ENCODE data around the gene DGLUCY.

The DGLUCY gene

DNA sequence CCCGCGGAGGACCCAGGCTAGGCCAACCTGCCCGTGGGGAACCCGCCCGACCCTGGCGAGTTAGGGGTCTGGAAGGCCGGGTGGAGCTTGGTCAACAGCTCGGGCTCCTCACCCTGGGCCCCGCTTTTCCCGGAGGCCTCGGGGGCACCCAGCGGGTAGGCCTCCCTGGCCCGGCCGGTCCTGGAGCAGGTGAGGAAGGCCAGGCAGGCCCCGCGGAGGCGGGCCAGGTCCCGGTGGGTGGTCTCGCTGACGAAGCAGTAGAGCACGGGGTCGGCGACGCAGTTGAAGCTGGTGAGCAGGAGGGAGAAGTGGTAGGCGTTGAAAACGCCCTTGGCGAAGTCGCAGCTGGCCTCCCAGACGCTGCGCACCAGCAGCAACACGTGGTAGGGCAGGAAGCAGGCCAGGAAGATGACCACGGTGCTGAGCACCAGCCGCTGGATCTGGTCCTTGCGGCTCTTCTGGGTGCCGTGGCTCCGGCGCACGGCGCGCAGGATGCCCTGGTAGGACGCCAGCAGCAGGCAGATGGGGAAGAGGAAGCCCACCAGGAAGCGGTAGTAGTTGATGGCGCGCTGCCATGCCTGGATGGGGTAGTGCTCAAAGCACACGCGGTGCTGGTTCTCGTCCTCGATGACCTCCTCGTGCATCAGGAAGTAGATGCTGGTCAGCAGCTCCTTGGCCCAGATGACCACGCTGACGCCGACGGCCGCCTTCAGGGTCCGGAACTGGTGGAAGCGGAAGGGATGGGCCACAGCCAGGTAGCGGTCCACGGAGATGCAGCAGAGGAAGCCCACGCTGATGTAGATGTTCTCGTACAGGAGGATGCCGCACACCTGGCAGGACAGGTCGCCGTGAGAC is 120.3 kb downstream of the DGLUCY start:
- H3K4me3 ChIP-seq (ENCODE audit: insufficient read depth in 1 of 2, low read depth in 1 of 2, low read length in 2 of 2), result no peak overlapping the region
- H2BK5ac ChIP-seq (ENCODE audit: low read depth, low read length, poor library complexity, severe bottlenecking), result no peak overlapping the region
- H2BK12ac ChIP-seq (ENCODE audit: low read length in 2 of 2), result no peak overlapping the region
- no peak overlapping the region for H3K18ac ChIP-seq (ENCODE audit: low read depth in 1 of 2, low read length in 2 of 2)
- H2AFZ ChIP-seq (ENCODE audit: low read depth, low read length), result no peak overlapping the region
- no peak overlapping the region for H3K4ac ChIP-seq (ENCODE audit: low read depth in 1 of 2, low read length in 2 of 2)
- no peak for DNase-seq
- no peak overlapping the region for H3K27ac ChIP-seq (ENCODE audit: low read length, poor library complexity, severe bottlenecking)
- H4K91ac ChIP-seq (ENCODE audit: low read length), result no peak overlapping the region
- H2BK120ac ChIP-seq (ENCODE audit: low read depth, low read length), result no peak overlapping the region
- no peak overlapping the region for H2BK15ac ChIP-seq (ENCODE audit: low read depth, poor library complexity, severe bottlenecking)
- H3K9ac ChIP-seq (ENCODE audit: low read length), result no peak overlapping the region
- H3K23ac ChIP-seq (ENCODE audit: low read length in 2 of 2), result no peak overlapping the region
- H4K8ac ChIP-seq (ENCODE audit: low read length), result no peak overlapping the region
- H3K36me3 ChIP-seq (ENCODE audit: control insufficient read depth in 1 of 2, insufficient read depth in 2 of 2, low read depth in 1 of 2, low read length in 2 of 2), result peaks cover 24 to 59% of the 10 kb centered on the region in 2 experiments
- H3K14ac ChIP-seq (ENCODE audit: low read length in 2 of 2), result no peak overlapping the region
- no peaks in the 10 kb centered on the region for H3K27me3 ChIP-seq (ENCODE audit: control insufficient read depth in 1 of 2, insufficient read depth in 1 of 2, low read length in 2 of 2)
- H3K4me2 ChIP-seq (ENCODE audit: low read length, poor library complexity, severe bottlenecking), result no peak overlapping the region
- H3K79me1 ChIP-seq (replicated peaks; ENCODE audit: low read length, poor library complexity, severe bottlenecking), result peaks cover 3% of the 10 kb centered on the region
- H3K4me1 ChIP-seq (ENCODE audit: control insufficient read depth, insufficient read depth, low read depth, low read length), result peaks cover 13% of the 10 kb centered on the region
- H2AK5ac ChIP-seq (ENCODE audit: low read length, severe bottlenecking), result no peak overlapping the region
- peaks cover 6% of the 10 kb centered on the region for H3K9me3 ChIP-seq (ENCODE audit: control insufficient read depth, low read length)
- WGBS, result 96% methylated on average over 63 of the region's 63 CpGs

- DNase-seq, result no peak
- Histone ChIP-seq H3K4me1 (ENCODE audit: control insufficient read depth, insufficient read depth, low read depth, low read length) (peaks cover 7% of the 10 kb centered on the region), H3K4me3 (ENCODE audit: insufficient read depth in 1 of 2, low read depth in 1 of 2, low read length in 2 of 2) (no peak overlapping the region), H3K36me3 (ENCODE audit: control insufficient read depth in 1 of 2, insufficient read depth in 2 of 2, low read depth in 1 of 2, low read length in 2 of 2) (peaks cover 24 to 58% of the 10 kb centered on the region in 2 experiments), H2AFZ (ENCODE audit: low read depth, low read length) (no peak overlapping the region), H3K9ac (ENCODE audit: low read length) (no peak overlapping the region), H4K91ac (ENCODE audit: low read length) (no peak overlapping the region), H3K14ac (ENCODE audit: low read length in 2 of 2) (no peak overlapping the region), H2BK120ac (ENCODE audit: low read depth, low read length) (no peak overlapping the region), H3K27me3 (ENCODE audit: control insufficient read depth in 1 of 2, insufficient read depth in 1 of 2, low read length in 2 of 2) (no peaks in the 10 kb centered on the region), H2BK15ac (ENCODE audit: low read depth, poor library complexity, severe bottlenecking) (no peak overlapping the region), H2BK5ac (ENCODE audit: low read depth, low read length, poor library complexity, severe bottlenecking) (no peak overlapping the region), H3K79me1 (replicated peaks; ENCODE audit: low read length, poor library complexity, severe bottlenecking) (peaks cover 5% of the 10 kb centered on the region), H2BK12ac (ENCODE audit: low read length in 2 of 2) (no peak overlapping the region), H3K18ac (ENCODE audit: low read depth in 1 of 2, low read length in 2 of 2) (no peak overlapping the region), H4K8ac (ENCODE audit: low read length) (no peak overlapping the region), H2AK5ac (ENCODE audit: low read length, severe bottlenecking) (no peak overlapping the region), H3K4me2 (ENCODE audit: low read length, poor library complexity, severe bottlenecking) (no peak overlapping the region), H3K23ac (ENCODE audit: low read length in 2 of 2) (no peak overlapping the region), H3K9me3 (ENCODE audit: control insufficient read depth, low read length) (peaks cover 6% of the 10 kb centered on the region), H3K27ac (ENCODE audit: low read length, poor library complexity, severe bottlenecking) (no peak overlapping the region), H3K4ac (ENCODE audit: low read depth in 1 of 2, low read length in 2 of 2) (no peak overlapping the region)
- WGBS, result 95% methylated on average over 16 of the region's 16 CpGs
Measured at GRCh38 chr14:91234791-91235114, 120.9 kb downstream of the DGLUCY start.

GRCh38 chr14:91235841-91236240 is 122.0 kb downstream of the DGLUCY start:
- H3K4me3 ChIP-seq (ENCODE audit: insufficient read depth in 1 of 2, low read depth in 1 of 2, low read length in 2 of 2), result no peak overlapping the region
- no peak overlapping the region for H2AFZ ChIP-seq (ENCODE audit: low read depth, low read length)
- H3K4me1 ChIP-seq (ENCODE audit: control insufficient read depth, insufficient read depth, low read depth, low read length), result peaks cover 5% of the 10 kb centered on the region
- no peak overlapping the region for H3K23ac ChIP-seq (ENCODE audit: low read length in 2 of 2)
- H3K79me1 ChIP-seq (replicated peaks; ENCODE audit: low read length, poor library complexity, severe bottlenecking), result peaks cover 5% of the 10 kb centered on the region
- DNase-seq, result no peak
- no peak overlapping the region for H3K27ac ChIP-seq (ENCODE audit: low read length, poor library complexity, severe bottlenecking)
- no peak overlapping the region for H2BK120ac ChIP-seq (ENCODE audit: low read depth, low read length)
- no peak overlapping the region for H4K91ac ChIP-seq (ENCODE audit: low read length)
- H3K36me3 ChIP-seq (ENCODE audit: control insufficient read depth in 1 of 2, insufficient read depth in 2 of 2, low read depth in 1 of 2, low read length in 2 of 2), result peaks cover 24 to 56% of the 10 kb centered on the region in 2 experiments
- H3K4ac ChIP-seq (ENCODE audit: low read depth in 1 of 2, low read length in 2 of 2), result no peak overlapping the region
- WGBS, result 96% methylated on average over 7 of the region's 7 CpGs
- H3K18ac ChIP-seq (ENCODE audit: low read depth in 1 of 2, low read length in 2 of 2), result no peak overlapping the region
- no peak overlapping the region for H2BK12ac ChIP-seq (ENCODE audit: low read length in 2 of 2)
- H4K8ac ChIP-seq (ENCODE audit: low read length), result no peak overlapping the region
- no peak overlapping the region for H3K14ac ChIP-seq (ENCODE audit: low read length in 2 of 2)
- no peak overlapping the region for H2BK15ac ChIP-seq (ENCODE audit: low read depth, poor library complexity, severe bottlenecking)
- H3K4me2 ChIP-seq (ENCODE audit: low read length, poor library complexity, severe bottlenecking), result no peak overlapping the region
- no peak overlapping the region for H2AK5ac ChIP-seq (ENCODE audit: low read length, severe bottlenecking)
- H3K9ac ChIP-seq (ENCODE audit: low read length), result no peak overlapping the region
- no peak overlapping the region for H2BK5ac ChIP-seq (ENCODE audit: low read depth, low read length, poor library complexity, severe bottlenecking)
- H3K9me3 ChIP-seq (ENCODE audit: control insufficient read depth, low read length), result peaks cover 6% of the 10 kb centered on the region
- no peaks in the 10 kb centered on the region for H3K27me3 ChIP-seq (ENCODE audit: control insufficient read depth in 1 of 2, insufficient read depth in 1 of 2, low read length in 2 of 2)

- no peak overlapping the region for H2BK12ac ChIP-seq (ENCODE audit: low read length in 2 of 2)
- peaks cover 5% of the 10 kb centered on the region for H3K79me1 ChIP-seq (replicated peaks; ENCODE audit: low read length, poor library complexity, severe bottlenecking)
- no peak overlapping the region for H2BK120ac ChIP-seq (ENCODE audit: low read depth, low read length)
- no peak overlapping the region for H3K23ac ChIP-seq (ENCODE audit: low read length in 2 of 2)
- H2AFZ ChIP-seq (ENCODE audit: low read depth, low read length), result no peak overlapping the region
- no peak overlapping the region for H3K4me3 ChIP-seq (ENCODE audit: insufficient read depth in 1 of 2, low read depth in 1 of 2, low read length in 2 of 2)
- H3K36me3 ChIP-seq (ENCODE audit: control insufficient read depth in 1 of 2, insufficient read depth in 2 of 2, low read depth in 1 of 2, low read length in 2 of 2), result peaks cover 21 to 47% of the 10 kb centered on the region in 2 experiments
- peaks cover 5% of the 10 kb centered on the region for H3K4me1 ChIP-seq (ENCODE audit: control insufficient read depth, insufficient read depth, low read depth, low read length)
- DNase-seq, result peak; percentile 83
- H2AK5ac ChIP-seq (ENCODE audit: low read length, severe bottlenecking), result no peak overlapping the region
- no peak overlapping the region for H3K14ac ChIP-seq (ENCODE audit: low read length in 2 of 2)
- no peak overlapping the region for H4K8ac ChIP-seq (ENCODE audit: low read length)
- H3K27ac ChIP-seq (ENCODE audit: low read length, poor library complexity, severe bottlenecking), result peak overlapping the region; percentile 42
- no peaks in the 10 kb centered on the region for H3K9me3 ChIP-seq (ENCODE audit: control insufficient read depth, low read length)
- no peak overlapping the region for H2BK5ac ChIP-seq (ENCODE audit: low read depth, low read length, poor library complexity, severe bottlenecking)
- no peak overlapping the region for H3K18ac ChIP-seq (ENCODE audit: low read depth in 1 of 2, low read length in 2 of 2)
- peak overlapping the region; percentile 7 for H3K9ac ChIP-seq (ENCODE audit: low read length)
- 78% methylated on average over 7 of the region's 7 CpGs for whole genome bisulfite sequencing
- H2BK15ac ChIP-seq (ENCODE audit: low read depth, poor library complexity, severe bottlenecking), result no peak overlapping the region
- H3K4ac ChIP-seq (ENCODE audit: low read depth in 1 of 2, low read length in 2 of 2), result no peak overlapping the region
- H4K91ac ChIP-seq (ENCODE audit: low read length), result no peak overlapping the region
- no peak overlapping the region for H3K4me2 ChIP-seq (ENCODE audit: low read length, poor library complexity, severe bottlenecking)
- no peaks in the 10 kb centered on the region for H3K27me3 ChIP-seq (ENCODE audit: control insufficient read depth in 1 of 2, insufficient read depth in 1 of 2, low read length in 2 of 2)
Measured at GRCh38 chr14:91237219-91237618, 123.3 kb downstream of the DGLUCY start.

Data from mesenchymal stem cell (in vitro differentiated cells and primary cell).